GM12891 (cell line): ENCODE results near the gene AIG1.

Source experiments
- DNase-seq: peaks from one replicate; pipeline ENCODE4 v3.0.0; 2011; ENCODE audit warnings: low spot score; ENCODE audit not compliant: insufficient read length
- FAIRE-seq: peaks from 2 replicates; lab custom pipeline; 2011; peaks lifted over from hg19 to GRCh38; lab: Jason Lieb, UNC
- PAX5 ChIP-seq: IDR thresholded peaks from 2 replicates; pipeline ENCODE4 v1.6.1; 2011; ENCODE audit warnings: low read length, moderate library complexity, mild to moderate bottlenecking; ENCODE audit not compliant: insufficient read depth, severe bottlenecking
- POLR2A ChIP-seq: IDR thresholded peaks from 2 replicates; pipeline ENCODE4 v1.6.1; 2011; ENCODE audit warnings: low read depth, low read length, control low read depth
- POLR2AphosphoS5 ChIP-seq: IDR thresholded peaks from 2 replicates; pipeline ENCODE4 v1.6.1; 2011; ENCODE audit warnings: low read depth, low read length, control low read depth
- POU2F2 ChIP-seq: IDR thresholded peaks from 2 replicates; pipeline ENCODE4 v1.6.1; 2011; ENCODE audit warnings: low read depth, mild to moderate bottlenecking, control low read depth, low read length, moderate library complexity
- SPI1 ChIP-seq: IDR thresholded peaks from 2 replicates; pipeline ENCODE4 v1.6.1; 2011; ENCODE audit warnings: low read depth, low read length, control low read depth
- TAF1 ChIP-seq: IDR thresholded peaks from 2 replicates; pipeline ENCODE4 v1.6.1; 2011; ENCODE audit warnings: low read depth, low read length, control low read depth

AIG1 gene

DNA sequence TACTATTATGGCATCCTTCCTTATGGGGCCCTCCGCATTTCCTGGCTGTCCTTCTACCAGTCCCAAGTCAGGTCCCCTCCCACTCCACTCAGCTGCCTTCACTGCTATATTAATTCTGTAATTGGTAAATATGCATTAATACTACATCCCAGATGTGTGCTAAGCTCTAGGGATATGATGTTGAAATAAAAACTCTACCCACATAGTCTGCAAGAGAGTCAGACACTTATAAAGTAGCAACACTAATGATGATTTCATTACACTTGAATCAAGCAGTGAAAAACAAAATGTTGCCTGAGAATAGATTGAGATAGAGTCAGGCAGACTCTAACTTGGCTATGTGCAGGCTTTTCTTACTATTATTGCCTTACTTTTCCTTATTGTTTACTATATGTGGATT is 62.4 kb downstream of the AIG1 start:
- DNase-seq (no peak), FAIRE-seq (no peak)
- no peak for TF ChIP-seq SPI1
- no peak for TF ChIP-seq POU2F2
- TF ChIP-seq POLR2AphosphoS5, result no peak
- TF ChIP-seq POLR2A, result no peak
- TF ChIP-seq PAX5, result no peak
- no peak for TF ChIP-seq TAF1

DNA sequence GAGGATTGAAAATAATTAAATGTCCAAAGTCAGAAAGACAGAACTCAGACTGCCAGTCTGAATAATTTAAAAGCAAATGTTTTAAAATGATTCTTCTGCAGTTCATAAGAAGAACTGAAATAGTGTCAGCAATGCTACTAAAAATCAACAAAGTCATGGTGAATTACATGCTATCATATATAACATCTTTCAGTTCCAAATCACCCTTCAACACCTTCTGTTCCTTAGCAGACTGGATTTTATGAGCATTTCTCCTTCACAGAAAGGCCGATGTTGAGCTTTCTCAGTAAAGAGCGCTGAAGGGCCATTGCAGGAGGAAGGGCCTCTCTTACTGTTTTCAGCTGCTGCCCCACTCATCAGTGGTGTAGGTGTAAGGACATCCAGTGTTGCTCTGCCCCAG is 63.3 kb downstream of the AIG1 start:
- TF ChIP-seq SPI1 (no peak), POLR2AphosphoS5 (no peak), POLR2A (no peak), TAF1 (no peak), POU2F2 (no peak), PAX5 (no peak)
- FAIRE-seq (no peak), DNase-seq (no peak)

DNA sequence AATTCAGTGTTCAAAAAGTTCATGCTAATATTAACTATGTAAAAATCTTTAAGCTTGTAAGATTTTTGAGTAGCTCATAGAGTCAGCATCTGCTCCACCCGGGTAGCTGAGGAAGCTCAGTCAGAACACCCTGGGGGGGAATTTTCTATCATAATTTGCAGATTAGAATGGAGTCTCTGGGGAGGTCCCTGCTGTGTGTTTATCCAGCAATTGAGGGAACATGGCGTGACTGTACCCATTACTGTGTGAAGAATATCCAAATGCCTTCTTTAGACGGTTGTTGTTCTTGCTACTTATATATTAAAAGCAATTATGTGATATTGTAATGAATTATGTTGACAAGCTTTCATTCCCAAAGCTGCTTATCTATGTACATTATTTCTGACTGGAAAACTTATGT is 64.8 kb downstream of the AIG1 start:
- TF ChIP-seq PAX5, result no peak
- TF ChIP-seq POLR2A, result no peak
- no peak for TF ChIP-seq SPI1
- no peak for TF ChIP-seq POLR2AphosphoS5
- TF ChIP-seq POU2F2, result no peak
- no peak for TF ChIP-seq TAF1
- DNase-seq (no peak), FAIRE-seq (no peak)

DNA sequence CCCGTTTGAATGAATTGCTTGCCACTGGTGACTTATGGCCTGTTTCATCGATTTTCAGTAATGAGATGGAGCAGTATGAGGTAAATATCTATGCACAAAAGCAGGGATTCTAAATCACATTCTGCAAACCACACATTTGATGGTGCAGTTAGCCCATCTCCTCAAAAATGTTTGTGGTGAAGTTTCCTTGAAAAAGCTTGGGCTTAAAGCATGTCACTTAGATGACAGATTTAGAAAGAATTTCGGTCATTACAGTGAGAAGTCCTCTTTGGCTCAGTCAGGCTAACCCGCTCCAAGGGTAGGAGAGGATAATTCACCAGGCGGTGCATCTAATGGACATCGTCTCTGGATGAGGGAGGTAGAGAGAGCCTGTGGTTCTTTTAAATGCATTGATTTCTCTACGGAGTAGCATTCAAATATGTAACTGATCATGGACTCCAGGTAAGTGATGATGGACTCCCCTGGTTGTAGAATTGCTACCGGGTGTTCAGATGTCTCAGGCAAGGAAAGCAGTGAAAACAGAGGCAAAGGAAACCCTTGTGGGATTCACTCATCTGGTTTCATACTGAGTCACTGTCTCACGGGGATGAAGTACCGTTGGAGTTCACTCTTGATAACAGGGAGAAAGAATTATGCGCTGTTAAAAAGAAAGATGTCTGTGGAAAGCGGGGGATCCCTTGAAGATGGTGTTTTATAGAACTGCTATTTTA is 65.3 kb downstream of the AIG1 start:
- TF ChIP-seq SPI1 (no peak), POLR2A (no peak), TAF1 (no peak), POU2F2 (no peak), POLR2AphosphoS5 (no peak), PAX5 (no peak)
- no peak for FAIRE-seq

DNA sequence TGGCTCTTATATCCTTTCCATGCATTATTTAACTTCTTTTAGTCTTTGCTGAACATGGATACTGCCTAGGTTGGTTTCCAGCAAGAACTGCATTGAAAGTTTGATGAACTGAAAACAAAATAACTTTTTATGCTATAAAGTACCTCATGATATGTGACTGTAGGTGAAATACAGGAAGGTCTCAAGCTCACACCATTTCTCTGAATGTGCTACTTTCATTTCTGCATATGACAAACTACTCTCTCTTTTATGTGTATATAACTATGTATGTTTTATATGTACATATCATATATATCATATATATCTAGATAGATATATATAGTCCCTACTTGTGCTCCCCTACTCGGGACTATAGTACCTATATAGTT is 65.9 kb downstream of the AIG1 start:
- no peak for FAIRE-seq
- TF ChIP-seq PAX5 (no peak), POU2F2 (no peak), POLR2AphosphoS5 (no peak)

More for the DNA sequence above, 65.3 kb downstream of the AIG1 start:
- DNase-seq, result no peak

DNA sequence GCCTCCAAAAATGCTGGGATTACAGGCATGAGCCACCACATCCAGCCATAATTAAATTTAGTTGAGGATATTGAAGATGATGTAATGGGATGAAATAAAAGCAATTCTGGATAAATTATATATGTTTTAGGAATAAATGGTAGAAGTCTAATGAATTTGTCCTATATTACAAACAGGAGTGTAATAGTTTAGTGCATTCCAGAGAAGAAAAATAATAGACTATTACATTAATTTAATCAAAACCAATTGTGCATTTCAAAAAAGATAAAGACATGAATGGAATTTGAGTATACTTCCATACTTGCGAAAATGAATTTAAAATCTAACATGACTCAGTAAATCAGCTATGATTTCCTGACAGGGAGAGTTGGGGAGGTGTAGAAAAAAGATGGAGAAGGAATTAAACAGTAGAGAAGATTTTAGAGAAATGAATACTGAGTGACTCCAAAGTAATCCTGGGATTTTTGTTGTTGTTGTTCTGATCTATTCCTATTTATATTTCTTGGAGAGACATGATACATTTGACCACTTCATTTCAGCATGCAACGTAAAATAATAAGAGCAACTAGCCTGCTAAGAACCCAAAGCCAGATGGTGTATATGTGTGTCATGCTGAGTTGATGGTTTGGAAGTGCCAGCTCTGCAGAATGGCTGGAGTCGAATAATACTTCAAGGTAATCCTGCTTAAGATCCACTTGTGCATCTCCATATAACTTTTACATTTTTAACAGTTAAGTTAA is 67.4 kb downstream of the AIG1 start:
- no peak for TF ChIP-seq POU2F2
- FAIRE-seq (no peak), DNase-seq (no peak)

More for the DNA sequence above, 65.9 kb downstream of the AIG1 start:
- DNase-seq, result no peak

DNA sequence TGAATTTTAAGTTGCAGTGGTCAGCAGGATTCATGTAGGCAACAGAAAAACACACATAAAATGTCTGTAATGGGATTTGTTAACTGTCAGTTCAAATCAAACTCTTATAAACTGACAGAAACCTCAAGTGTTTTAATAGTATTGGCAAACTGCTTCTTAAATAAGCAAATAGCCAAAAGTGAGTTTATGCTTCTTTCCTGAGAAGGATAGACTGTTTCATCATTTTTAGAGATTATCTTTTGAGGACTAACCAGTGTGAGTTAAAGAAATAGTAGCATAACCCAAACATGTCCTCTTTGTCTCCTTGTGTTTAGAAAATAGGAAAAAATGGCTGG is 68.0 kb downstream of the AIG1 start:
- TF ChIP-seq PAX5 (no peak), TAF1 (no peak)
- FAIRE-seq (no peak), DNase-seq (no peak)

DNA sequence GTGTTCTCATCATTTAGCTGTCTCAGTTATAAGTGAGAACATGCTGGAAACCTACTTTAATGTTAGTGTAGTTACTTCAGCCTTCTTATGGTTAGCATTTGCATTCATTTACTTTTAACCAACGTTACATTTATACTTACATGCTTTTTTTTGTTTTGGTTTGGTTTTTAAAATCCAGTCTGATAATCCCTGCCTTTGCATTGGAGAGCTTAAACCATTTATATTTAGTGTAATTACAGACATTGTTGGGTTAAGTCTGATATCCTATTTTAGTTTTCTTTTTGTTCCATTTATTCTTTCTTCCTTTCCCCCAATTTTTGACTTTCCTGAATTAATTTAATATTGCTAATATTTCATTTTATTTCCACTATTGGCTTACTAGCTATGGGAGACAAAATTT is 70.2 kb downstream of the AIG1 start:
- no peak for TF ChIP-seq POLR2A
- TF ChIP-seq POU2F2, result no peak
- TF ChIP-seq SPI1, result no peak
- TF ChIP-seq TAF1, result no peak
- no peak for TF ChIP-seq PAX5
- TF ChIP-seq POLR2AphosphoS5, result no peak
- no peak for FAIRE-seq
- no peak for DNase-seq

DNA sequence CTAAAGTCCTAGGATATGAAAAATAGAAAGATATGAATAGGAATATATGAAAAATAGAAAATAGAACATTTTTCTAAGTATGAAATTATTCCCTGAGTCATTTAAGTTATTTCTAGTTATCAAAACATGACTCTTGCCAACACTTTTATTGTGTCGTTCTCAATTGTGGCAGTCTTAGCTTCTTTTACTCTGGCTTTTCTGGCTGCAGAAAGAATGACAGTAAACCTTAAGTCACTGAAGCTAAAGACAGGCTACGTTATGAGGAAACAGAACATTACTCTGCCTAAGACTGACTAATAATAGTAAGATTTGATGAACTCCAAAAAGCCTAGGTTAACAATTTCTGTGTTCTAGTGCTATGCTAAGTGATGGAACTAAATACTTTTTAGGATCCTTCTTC is 74.6 kb downstream of the AIG1 start:
- no peak for DNase-seq
- no peak for TF ChIP-seq PAX5
- no peak for TF ChIP-seq POLR2AphosphoS5
- TF ChIP-seq SPI1, result no peak
- no peak for TF ChIP-seq TAF1
- TF ChIP-seq POLR2A, result no peak
- TF ChIP-seq POU2F2, result no peak
- FAIRE-seq, result no peak
